HL-60 (cell line): ENCODE measurements around the gene TJP3.

ENCODE experiments used
- CTCF ChIP-seq: IDR thresholded peaks from one replicate; pipeline ENCODE4 v1.5.1; 2011; ENCODE audit warnings: low read length, control low read depth, inconsistent platforms; ENCODE audit not compliant: insufficient read depth
- POLR2AphosphoS5 ChIP-seq: IDR thresholded peaks from 2 replicates; pipeline ENCODE4 v1.6.1; 2012; ENCODE audit warnings: low read depth

DNA sequence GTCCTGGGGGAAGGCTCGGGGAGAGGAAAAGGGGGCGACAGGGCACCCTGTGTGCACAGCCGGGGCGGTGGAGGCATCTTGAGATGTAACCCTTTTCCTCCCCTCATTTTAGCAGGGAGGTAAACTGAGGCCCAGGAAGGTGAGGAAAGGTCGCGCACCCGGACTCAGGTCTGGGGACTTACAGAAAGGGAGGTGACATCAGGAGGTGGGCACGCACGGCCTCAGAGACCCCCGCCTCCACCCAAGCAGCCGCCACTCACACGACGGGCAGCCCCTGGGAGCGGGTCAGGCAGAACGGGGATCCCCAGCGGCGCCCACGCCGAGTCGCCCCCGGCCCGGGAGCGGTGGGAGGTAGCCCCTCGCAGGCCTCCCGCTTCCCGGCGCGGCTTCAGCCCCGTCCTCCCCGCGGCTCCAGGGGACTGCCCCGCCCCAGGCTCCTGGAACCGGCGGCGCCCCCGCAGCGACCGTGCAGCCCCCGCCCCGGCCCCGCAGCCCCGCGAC, 8.4 kb upstream of the TJP3 start:
- TF ChIP-seq POLR2AphosphoS5 = no peak
- TF ChIP-seq CTCF = no peak
